ENCODE results near the gene SIX2. TPM values are rescaled to one million over a fixed set of nuclear protein-coding genes. Genes with fewer than 3 reads are reported as not detected.

SIX2 gene
- total RNA-seq, 2 experiments from 2014 or later: not detected

DNA sequence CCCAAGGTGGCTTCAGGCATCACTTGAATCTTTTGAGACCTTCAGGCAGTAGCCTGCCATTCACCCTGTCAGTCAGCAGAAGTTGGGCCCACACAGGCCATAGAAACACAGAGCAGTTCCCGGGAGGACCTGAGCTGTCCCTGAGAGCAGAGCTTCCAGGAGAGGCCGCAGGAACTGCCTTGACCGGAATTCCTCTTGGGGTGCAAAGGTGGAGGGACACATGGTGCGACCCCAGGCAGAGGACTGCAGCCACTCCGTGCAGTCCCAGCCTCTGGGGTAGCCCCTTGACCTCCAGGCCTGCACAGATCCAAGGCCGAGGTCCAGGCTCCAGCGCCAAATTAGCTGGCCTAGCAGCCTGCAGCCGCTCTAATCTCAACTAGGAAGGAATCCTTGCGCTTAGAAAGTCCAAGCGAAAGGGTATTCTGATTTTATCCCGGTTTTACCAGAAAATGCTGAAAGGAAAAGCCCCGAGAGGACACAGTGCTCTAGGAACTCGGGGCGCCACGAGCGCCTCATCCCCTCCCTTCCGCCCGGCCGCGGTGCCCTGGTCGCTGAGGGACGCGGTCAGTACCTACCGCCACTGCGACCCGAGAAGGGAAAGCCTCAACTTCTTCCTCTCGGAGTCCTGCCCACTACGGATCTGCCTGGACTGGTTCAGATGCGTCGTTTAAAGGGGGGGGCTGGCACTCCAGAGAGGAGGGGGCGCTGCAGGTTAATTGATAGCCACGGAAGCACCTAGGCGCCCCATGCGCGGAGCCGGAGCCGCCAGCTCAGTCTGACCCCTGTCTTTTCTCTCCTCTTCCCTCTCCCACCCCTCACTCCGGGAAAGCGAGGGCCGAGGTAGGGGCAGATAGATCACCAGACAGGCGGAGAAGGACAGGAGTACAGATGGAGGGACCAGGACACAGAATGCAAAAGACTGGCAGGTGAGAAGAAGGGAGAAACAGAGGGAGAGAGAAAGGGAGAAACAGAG, 5.4 kb downstream of the SIX2 start:
- CTCF ChIA-PET (ENCODE audit: unreplicated experiment): no interaction called here
- intact Hi-C loops (cut with micrococcal nuclease; ENCODE audit: unreplicated experiment): no loop called here
- H3K4me1 ChIP-seq (ENCODE audit: insufficient read depth, low read length, poor library complexity, severe bottlenecking): no peaks in the 10 kb centered on the region

DNA sequence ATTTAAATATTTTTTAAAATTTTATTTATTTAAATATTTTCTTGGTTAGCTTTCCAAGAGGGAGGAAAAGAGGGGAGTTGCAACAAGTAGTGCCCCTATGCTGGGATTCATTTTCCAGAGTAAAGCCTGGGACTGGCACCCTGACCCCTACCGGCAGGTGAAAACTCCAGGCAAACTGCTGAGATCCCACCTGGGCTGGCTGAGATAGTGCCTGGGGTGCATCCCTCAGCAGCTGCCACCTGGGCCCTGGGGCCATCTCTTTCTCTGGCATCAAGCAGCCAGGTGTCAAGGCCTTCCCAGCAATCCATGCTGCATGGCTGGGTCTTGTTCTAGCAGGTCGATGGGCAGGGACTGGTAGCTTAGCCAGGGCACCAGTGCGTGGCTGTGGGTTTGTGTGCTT, 6.6 kb downstream of the SIX2 start:
- Histone ChIP-seq H2AFZ (ENCODE audit: low read length) (no peak overlapping the region), H3K4me2 (ENCODE audit: low read length) (no peak overlapping the region), H4K20me1 (ENCODE audit: insufficient read depth, low read length) (no peaks in the 10 kb centered on the region), H3K79me2 (ENCODE audit: insufficient read depth, low read depth, low read length) (no peaks in the 10 kb centered on the region), H3K27ac (ENCODE audit: low read depth, low read length, poor library complexity, severe bottlenecking) (no peak overlapping the region), H3K4me1 (ENCODE audit: insufficient read depth, low read length, poor library complexity, severe bottlenecking) (no peaks in the 10 kb centered on the region), H3K9me3 (ENCODE audit: low read length) (no peaks in the 10 kb centered on the region), H3K9me2 (ENCODE audit: insufficient read depth, low read length) (no peaks in the 10 kb centered on the region), H3K4me3 (ENCODE audit: low read depth, low read length, poor library complexity, severe bottlenecking) (no peak overlapping the region), H3K36me3 (ENCODE audit: insufficient read depth, low read length) (no peaks in the 10 kb centered on the region)
- POLR2A ChIA-PET: no interaction called here
- CTCF ChIA-PET (ENCODE audit: unreplicated experiment): no interaction called here
- no peak for DNase-seq (ENCODE audit: low spot score)
- intact Hi-C loops (cut with micrococcal nuclease; ENCODE audit: unreplicated experiment): no loop called here
- TF ChIP-seq, protein P1, sequence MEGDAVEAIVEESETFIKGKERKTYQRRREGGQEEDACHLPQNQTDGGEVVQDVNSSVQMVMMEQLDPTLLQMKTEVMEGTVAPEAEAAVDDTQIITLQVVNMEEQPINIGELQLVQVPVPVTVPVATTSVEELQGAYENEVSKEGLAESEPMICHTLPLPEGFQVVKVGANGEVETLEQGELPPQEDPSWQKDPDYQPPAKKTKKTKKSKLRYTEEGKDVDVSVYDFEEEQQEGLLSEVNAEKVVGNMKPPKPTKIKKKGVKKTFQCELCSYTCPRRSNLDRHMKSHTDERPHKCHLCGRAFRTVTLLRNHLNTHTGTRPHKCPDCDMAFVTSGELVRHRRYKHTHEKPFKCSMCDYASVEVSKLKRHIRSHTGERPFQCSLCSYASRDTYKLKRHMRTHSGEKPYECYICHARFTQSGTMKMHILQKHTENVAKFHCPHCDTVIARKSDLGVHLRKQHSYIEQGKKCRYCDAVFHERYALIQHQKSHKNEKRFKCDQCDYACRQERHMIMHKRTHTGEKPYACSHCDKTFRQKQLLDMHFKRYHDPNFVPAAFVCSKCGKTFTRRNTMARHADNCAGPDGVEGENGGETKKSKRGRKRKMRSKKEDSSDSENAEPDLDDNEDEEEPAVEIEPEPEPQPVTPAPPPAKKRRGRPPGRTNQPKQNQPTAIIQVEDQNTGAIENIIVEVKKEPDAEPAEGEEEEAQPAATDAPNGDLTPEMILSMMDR (conservative IDR thresholded peaks at IDR 0.05; ENCODE audit: low read length): no peak
- TF ChIP-seq EZH2phosphoT487 (IDR thresholded peaks at IDR 0.05; ENCODE audit: borderline replicate concordance, low read depth, low read length): no peak
- no TSS peak for BruUV-seq (replicated peaks)

More for the DNA sequence above, 5.4 kb downstream of the SIX2 start:
- TF ChIP-seq EZH2phosphoT487 (IDR thresholded peaks at IDR 0.05; ENCODE audit: borderline replicate concordance, low read depth, low read length): no peak
- TF ChIP-seq, protein P1 (conservative IDR thresholded peaks at IDR 0.05; ENCODE audit: low read length): no peak
- no peak overlapping the region for H3K4me3 ChIP-seq (ENCODE audit: low read depth, low read length, poor library complexity, severe bottlenecking)
- no peak for DNase-seq (ENCODE audit: low spot score)
- H3K27ac ChIP-seq (ENCODE audit: low read depth, low read length, poor library complexity, severe bottlenecking): no peak overlapping the region
- no TSS peak for BruUV-seq (replicated peaks)
- H3K9me3 ChIP-seq (ENCODE audit: low read length): no peaks in the 10 kb centered on the region
- H3K9me2 ChIP-seq (ENCODE audit: insufficient read depth, low read length): no peaks in the 10 kb centered on the region
- H3K4me2 ChIP-seq (ENCODE audit: low read length): no peak overlapping the region
- POLR2A ChIA-PET: no interaction called here
- H2AFZ ChIP-seq (ENCODE audit: low read length): no peak overlapping the region
- H3K36me3 ChIP-seq (ENCODE audit: insufficient read depth, low read length): no peaks in the 10 kb centered on the region
- no peaks in the 10 kb centered on the region for H4K20me1 ChIP-seq (ENCODE audit: insufficient read depth, low read length)
- no peaks in the 10 kb centered on the region for H3K79me2 ChIP-seq (ENCODE audit: insufficient read depth, low read depth, low read length)

DNA sequence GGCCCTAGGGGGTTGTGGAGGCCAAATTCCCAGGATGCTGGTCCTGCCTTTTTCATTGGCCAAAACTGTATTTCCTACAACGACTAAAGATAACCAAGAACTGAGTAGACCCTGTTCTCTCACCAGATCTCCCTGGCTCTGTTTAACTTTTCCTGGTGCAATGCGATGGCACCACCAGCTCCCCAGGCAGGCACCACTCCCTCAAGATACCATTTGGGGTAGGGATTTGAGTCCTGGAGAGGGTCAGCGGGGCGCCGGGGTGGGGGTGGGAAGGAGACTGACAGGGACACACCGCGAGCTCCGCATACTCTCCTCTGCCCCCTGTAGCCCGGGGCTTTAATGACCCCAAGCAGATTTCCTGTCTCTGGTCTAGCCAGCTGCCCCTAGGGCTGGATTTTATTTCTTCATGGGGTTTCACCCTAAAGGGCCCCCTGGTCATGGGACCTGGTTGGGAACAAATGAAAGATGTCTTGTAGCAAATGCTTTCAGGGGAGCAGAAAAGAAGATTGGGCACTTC, 7.3 kb downstream of the SIX2 start:
- H2AFZ ChIP-seq (ENCODE audit: low read length): no peak overlapping the region
- no peaks in the 10 kb centered on the region for H4K20me1 ChIP-seq (ENCODE audit: insufficient read depth, low read length)
- H3K9me3 ChIP-seq (ENCODE audit: low read length): no peaks in the 10 kb centered on the region
- ChIA-PET POLR2A (interaction anchor here (0.7 kb wide), 1 partner anchor 203 kb away, joined by 3 read pairs; no protein-coding TSS in a partner anchor), CTCF (ENCODE audit: unreplicated experiment) (no interaction called here)
- no peaks in the 10 kb centered on the region for H3K36me3 ChIP-seq (ENCODE audit: insufficient read depth, low read length)
- TF ChIP-seq, protein P1 (conservative IDR thresholded peaks at IDR 0.05; ENCODE audit: low read length): peak; percentile 32; the same call in 1 of the 2 replicates
- TF ChIP-seq EZH2phosphoT487 (IDR thresholded peaks at IDR 0.05; ENCODE audit: borderline replicate concordance, low read depth, low read length): no peak
- no peak overlapping the region for H3K4me2 ChIP-seq (ENCODE audit: low read length)
- no peak overlapping the region for H3K27ac ChIP-seq (ENCODE audit: low read depth, low read length, poor library complexity, severe bottlenecking)
- BruUV-seq (replicated peaks): no TSS peak
- intact Hi-C loops (cut with micrococcal nuclease; ENCODE audit: unreplicated experiment): no loop called here
- no peak for DNase-seq (ENCODE audit: low spot score)
- H3K4me3 ChIP-seq (ENCODE audit: low read depth, low read length, poor library complexity, severe bottlenecking): no peak overlapping the region
- H3K79me2 ChIP-seq (ENCODE audit: insufficient read depth, low read depth, low read length): no peaks in the 10 kb centered on the region
- H3K4me1 ChIP-seq (ENCODE audit: insufficient read depth, low read length, poor library complexity, severe bottlenecking): no peaks in the 10 kb centered on the region
- H3K9me2 ChIP-seq (ENCODE audit: insufficient read depth, low read length): no peaks in the 10 kb centered on the region
